ENCODE measurements around the gene SHB. TPM values are rescaled to one million over a fixed set of nuclear protein-coding genes. Genes with fewer than 3 reads are reported as not detected.

SHB gene
- total and polyA plus RNA-seq, 2 of the 8 experiments (the other 6 are each of a cell fraction or from before 2014, with no cell fraction given), result 4.1 to 12.6 TPM

GRCh38 chr9:38108326-38108725, 39.3 kb upstream of the SHB start (continued):
- no peak for TF ChIP-seq CHD7 (IDR thresholded peaks at IDR 0.05; ENCODE audit: insufficient replicate concordance, low read length)
- no peak for TF ChIP-seq SP4 (IDR thresholded peaks at IDR 0.05; ENCODE audit: low read length)
- TF ChIP-seq SAP30 (IDR thresholded peaks at IDR 0.05; ENCODE audit: insufficient read depth, insufficient replicate concordance, low read length), result no peak
- no peak for TF ChIP-seq TAF7 (optimal IDR thresholded peaks at IDR 0.05; ENCODE audit: borderline replicate concordance, low read depth, low read length)
- TF ChIP-seq YY1 (IDR thresholded peaks at IDR 0.05; ENCODE audit: low read depth, low read length), result no peak
- no peak for TF ChIP-seq EP300 (IDR thresholded peaks at IDR 0.05; ENCODE audit: borderline replicate concordance in 1 of 2, low read depth in 2 of 2, low read length in 2 of 2)
- no peak for TF ChIP-seq CEBPB (IDR thresholded peaks at IDR 0.05; ENCODE audit: low read depth, low read length)
- TF ChIP-seq BACH1 (IDR thresholded peaks at IDR 0.05; ENCODE audit: low read length), result no peak
